ENCODE data around the gene LAG3. TPM values are rescaled to one million over a fixed set of nuclear protein-coding genes. Genes with fewer than 3 reads are reported as not detected.
A peak's percentile ranks its signal among the peaks of the same experiment; 100 is the strongest.

Gene LAG3
- total RNA-seq, 4 donors from 2014 or later, result not detected

- H3K27ac ChIP-seq, result no peak overlapping the region
- no peak overlapping the region for H3K4me3 ChIP-seq
- intact Hi-C loops (cut with DNase I; ENCODE audit: low total_unique reads), result loop anchor here (5.0 kb wide), 1 partner anchor 107 kb away; the partner anchor contains the start of gene ING4
- H3K9me3 ChIP-seq, result no peaks in the 10 kb centered on the region
- H3K4me1 ChIP-seq, result peaks cover 19 to 20% of the 10 kb centered on the region in 2 donors
- H3K27me3 ChIP-seq, result peaks cover 0 to 9% (median 0%) of the 10 kb centered on the region in 3 donors
- in situ Hi-C loops (cut with MboI; ENCODE audit: low sequenced_read_pairs in 4 of 4), result no loop called here
- ATAC-seq, result no peak
- DNase-seq, result no peak
- no peaks in the 10 kb centered on the region for H3K36me3 ChIP-seq
- no peak for TF ChIP-seq CTCF (IDR thresholded peaks at IDR 0.05 in 4 of 5, conservative IDR thresholded peaks at IDR 0.05 in 1 of 5)
- TF ChIP-seq POLR2A (IDR thresholded peaks at IDR 0.05), result no peak
Observed at GRCh38 chr12:6769666-6770065, 2.7 kb upstream of the LAG3 start.

GRCh38 chr12:6770094-6770493 is 2.2 kb upstream of the LAG3 start:
- in situ Hi-C loops (cut with MboI; ENCODE audit: low sequenced_read_pairs in 4 of 4) (no loop called here), intact Hi-C loops (cut with DNase I; ENCODE audit: low total_unique reads) (no loop called here)
- no peak overlapping the region for H3K4me3 ChIP-seq
- no peak for ATAC-seq
- no peak for DNase-seq
- no peaks in the 10 kb centered on the region for H3K9me3 ChIP-seq
- H3K27me3 ChIP-seq, result peaks cover 0 to 8% (median 0%) of the 10 kb centered on the region in 3 donors
- TF ChIP-seq CTCF (IDR thresholded peaks at IDR 0.05 in 4 of 5, conservative IDR thresholded peaks at IDR 0.05 in 1 of 5) (no peak), POLR2A (IDR thresholded peaks at IDR 0.05) (no peak)
- H3K36me3 ChIP-seq, result no peaks in the 10 kb centered on the region
- peak overlapping the region in 1 of 4 donors; percentile 46 for H3K27ac ChIP-seq
- H3K4me1 ChIP-seq, result peaks cover 18 to 20% of the 10 kb centered on the region in 2 donors

GRCh38 chr12:6770600-6770999 is 1.7 kb upstream of the LAG3 start:
- Histone ChIP-seq H3K27me3 (peaks cover 0 to 3% (median 0%) of the 10 kb centered on the region in 3 donors), H3K4me1 (peaks cover 15 to 20% of the 10 kb centered on the region in 2 donors), H3K27ac (peak overlapping the region in 3 of 4 donors; percentile 35 to 46 (median 40)), H3K9me3 (no peaks in the 10 kb centered on the region), H3K4me3 (no peak overlapping the region), H3K36me3 (no peaks in the 10 kb centered on the region)
- ATAC-seq (no peak), DNase-seq (no peak)
- in situ Hi-C loops (cut with MboI; ENCODE audit: low sequenced_read_pairs in 4 of 4) (no loop called here), intact Hi-C loops (cut with DNase I; ENCODE audit: low total_unique reads) (no loop called here)
- TF ChIP-seq POLR2A (IDR thresholded peaks at IDR 0.05) (no peak), CTCF (IDR thresholded peaks at IDR 0.05 in 4 of 5, conservative IDR thresholded peaks at IDR 0.05 in 1 of 5) (no peak)

GRCh38 chr12:6771091-6771495 is 1.2 kb upstream of the LAG3 start:
- Histone ChIP-seq H3K27ac (peak overlapping the region in 3 of 4 donors; percentile 35 to 48 (median 46)), H3K9me3 (no peaks in the 10 kb centered on the region), H3K27me3 (no peaks in the 10 kb centered on the region), H3K36me3 (no peaks in the 10 kb centered on the region), H3K4me3 (no peak overlapping the region), H3K4me1 (peaks cover 12 to 20% of the 10 kb centered on the region in 2 donors)
- DNase-seq (no peak), ATAC-seq (no peak)
- in situ Hi-C loops (cut with MboI; ENCODE audit: low sequenced_read_pairs in 4 of 4), result no loop called here
- TF ChIP-seq CTCF (IDR thresholded peaks at IDR 0.05 in 4 of 5, conservative IDR thresholded peaks at IDR 0.05 in 1 of 5), result no peak
- TF ChIP-seq POLR2A (IDR thresholded peaks at IDR 0.05), result no peak
- intact Hi-C loops (cut with DNase I; ENCODE audit: low total_unique reads), result no loop called here
